GM21367 (cell line): ENCODE measurements around the gene CTNNBL1.
"Not testable (repeated sequence)": the region's sequence is repeated elsewhere in the genome, so short reads cannot be mapped to it uniquely, and the experiment has no call there.

Experiments
- ATAC-seq: cut with Tn5 transposase; IDR thresholded peaks from one replicate; pipeline ENCODE4 v1.9.1; 2021; ENCODE audit not compliant: unreplicated experiment

The CTNNBL1 gene

GRCh38 chr20:37677969-37678861, 15.6 kb upstream of the CTNNBL1 start:
- no peak for ATAC-seq

GRCh38 chr20:37679751-37680150, 14.1 kb upstream of the CTNNBL1 start:
- not testable (repeated sequence) for ATAC-seq

GRCh38 chr20:37680420-37680819, 13.4 kb upstream of the CTNNBL1 start:
- ATAC-seq = no peak

GRCh38 chr20:37681384-37682112, 12.3 kb upstream of the CTNNBL1 start:
- ATAC-seq = no peak

- not testable (repeated sequence) for ATAC-seq
Observed at GRCh38 chr20:37683146-37683545, 10.7 kb upstream of the CTNNBL1 start.

- no peak for ATAC-seq
Observed at GRCh38 chr20:37686762-37687477, 6.9 kb upstream of the CTNNBL1 start.

GRCh38 chr20:37687478-37687805, 6.4 kb upstream of the CTNNBL1 start:
- ATAC-seq = no peak

- no peak for ATAC-seq
Observed at GRCh38 chr20:37688093-37688492, 5.7 kb upstream of the CTNNBL1 start.

GRCh38 chr20:37690626-37691369, 3.0 kb upstream of the CTNNBL1 start:
- ATAC-seq = no peak

- no peak for ATAC-seq
Observed at GRCh38 chr20:37692459-37693166, 1.2 kb upstream of the CTNNBL1 start.

GRCh38 chr20:37693242-37693634, 592 bp upstream of the CTNNBL1 start:
- no peak for ATAC-seq

GRCh38 chr20:37695684-37696342, 2.0 kb downstream of the CTNNBL1 start:
- ATAC-seq = no peak

- peak; percentile 45 for ATAC-seq
Observed at GRCh38 chr20:37697314-37697713, 3.5 kb downstream of the CTNNBL1 start.

- no peak for ATAC-seq
Observed at GRCh38 chr20:37699202-37699601, 5.4 kb downstream of the CTNNBL1 start.

- no peak for ATAC-seq
Observed at GRCh38 chr20:37700301-37700700, 6.5 kb downstream of the CTNNBL1 start.

- ATAC-seq = not testable (repeated sequence)
Observed at GRCh38 chr20:37701676-37702075, 7.8 kb downstream of the CTNNBL1 start.

GRCh38 chr20:37702403-37703034, 8.7 kb downstream of the CTNNBL1 start:
- ATAC-seq = no peak

- ATAC-seq = no peak
Observed at GRCh38 chr20:37703035-37703845, 9.4 kb downstream of the CTNNBL1 start.
